K562 (cell line): ENCODE data around the gene COL5A1. TPM values are rescaled to one million over a fixed set of nuclear protein-coding genes. Genes with fewer than 3 reads are reported as not detected.
A peak's percentile ranks its signal among the peaks of the same experiment; 100 is the strongest.

Experiments
- ATAC-seq: fragments of 200-7000 bp; cut with Tn5 transposase; 3 replicates; pipeline ENCODE4 v1.9.1; 2020; ENCODE audit warnings: moderate library complexity
- BruUV-seq: library from RNA; stranded (reverse); fragments of 400-500 nt; replicated peaks from 2 replicates; lab custom pipeline; 2021; lab: Mats Ljungman, UMichigan
- CTCF ChIA-PET: fragments of 300-600 bp; formaldehyde crosslinking; extraction: SDS; loops from one replicate; lab custom pipeline; 2021; ENCODE audit warnings: low intra/inter-chr PET ratio; lab: Yijun Ruan, JAX
- POLR2A ChIA-PET: fragments of 300-600, 350-650 bp; sonication (Branson Sonifier 250); formaldehyde crosslinking; extraction: SDS; loops from one replicate; lab custom pipeline; 2021; ENCODE audit warnings: antibody characterized with exemption, inconsistent platforms; lab: Yijun Ruan, JAX
- DNase-seq, 4 experiments: peaks; one replicate each; pipeline versions ENCODE4 v3.0.0 to v3.0.0-alpha.2; 2011 to 2018; ENCODE audit warnings: low spot score in 3 of 4, mixed read lengths in 3 of 4; ENCODE audit errors: extremely low read depth in 1 of 4
- FAIRE-seq: peaks from 2 replicates; lab custom pipeline; 2011; peaks lifted over from hg19 to GRCh38; lab: Jason Lieb, UNC
- H2AFZ ChIP-seq: 2 replicates; pipeline ENCODE4 v1.6.0; 2011; ENCODE audit warnings: low read depth, low read length, control low read depth, inconsistent platforms
- H3K27ac ChIP-seq: fragments of 200-600 bp; 3 replicates; pipeline ENCODE4 v1.8.0; 2011; ENCODE audit warnings: low read depth, mild to moderate bottlenecking, control low read depth, inconsistent platforms, low read length, moderate library complexity, mixed read lengths; ENCODE audit errors: extremely low read depth
- H3K27me3 ChIP-seq, 2 experiments: fragments of 300-600 bp in 1 of 2; 2 replicates in 1 of 2; 3 replicates in 1 of 2; pipeline versions ENCODE4 v1.6.0 to v1.8.0; 2011; ENCODE audit warnings: inconsistent platforms in 2 of 2, low read length in 2 of 2, mild to moderate bottlenecking in 1 of 2, mixed read lengths in 1 of 2, moderate library complexity in 1 of 2; ENCODE audit not compliant: control insufficient read depth in 2 of 2, insufficient read depth in 2 of 2
- H3K36me3 ChIP-seq: fragments of 300-600 bp; 3 replicates; pipeline ENCODE4 v1.8.0; 2011; ENCODE audit warnings: mild to moderate bottlenecking, low read length, inconsistent platforms; ENCODE audit not compliant: control insufficient read depth, insufficient read depth
- H3K4me1 ChIP-seq, 2 experiments: fragments of 200-600 bp in 1 of 2; replicated peaks in 1 of 2; 2 replicates in 1 of 2; 3 replicates in 1 of 2; pipeline versions ENCODE4 v1.5.1 to v1.8.0; 2011; ENCODE audit warnings: inconsistent platforms in 2 of 2, low read length in 2 of 2, mild to moderate bottlenecking in 1 of 2, mixed read lengths in 1 of 2, moderate library complexity in 1 of 2; ENCODE audit not compliant: control insufficient read depth in 2 of 2, insufficient read depth in 2 of 2
- H3K4me2 ChIP-seq: 2 replicates; pipeline ENCODE4 v1.6.1; 2011; ENCODE audit warnings: low read length, control low read depth, inconsistent platforms, mixed read lengths; ENCODE audit not compliant: insufficient read depth
- H3K4me3 ChIP-seq: fragments of 200-600 bp; sonication (generic), shearing (Covaris generic); 2 replicates; pipeline ENCODE4 v1.5.1; 2016; ENCODE audit warnings: control low read depth, inconsistent platforms
- H3K79me2 ChIP-seq: fragments of 200-600 bp; 3 replicates; pipeline ENCODE4 v1.8.0; 2011; ENCODE audit warnings: low read length, inconsistent platforms; ENCODE audit not compliant: control insufficient read depth, insufficient read depth
- H3K9ac ChIP-seq, 2 experiments: 2 replicates each; pipeline versions ENCODE4 v1.6.0 to v1.6.1; 2011; ENCODE audit warnings: low read depth in 2 of 2, low read length in 2 of 2, control low read depth in 1 of 2, inconsistent platforms in 1 of 2, mild to moderate bottlenecking in 1 of 2, mixed read lengths in 1 of 2; ENCODE audit not compliant: insufficient read depth in 1 of 2
- H3K9me1 ChIP-seq: one replicate; pipeline ENCODE4 v1.6.0; 2011; ENCODE audit warnings: inconsistent platforms, mild to moderate bottlenecking, low read length, moderate library complexity; ENCODE audit not compliant: control insufficient read depth, insufficient read depth
- H3K9me3 ChIP-seq: replicated peaks from 2 replicates; pipeline ENCODE4 v1.5.1; 2011; ENCODE audit warnings: low read depth, low read length, inconsistent platforms; ENCODE audit not compliant: control insufficient read depth, insufficient read depth
- H4K20me1 ChIP-seq: replicated peaks from 2 replicates; pipeline ENCODE4 v1.6.1; 2011; ENCODE audit warnings: low read length, inconsistent platforms, mixed read lengths; ENCODE audit not compliant: control insufficient read depth, insufficient read depth
- BACH1 ChIP-seq: fragments of 200-800 bp; sonication (Bioruptor generic); IDR thresholded peaks from 2 replicates; pipeline ENCODE4 v1.6.1; 2016; ENCODE audit warnings: missing genetic modification characterization, missing compliant biosample characterization
- FIP1L1 ChIP-seq: fragments of 200-400 bp; formaldehyde crosslinking; IDR thresholded peaks from 2 replicates; pipeline ENCODE4 v1.6.1; 2018; ENCODE audit warnings: mild to moderate bottlenecking, low read depth, low read length; ENCODE audit not compliant: poor library complexity, severe bottlenecking
- FOXA3 ChIP-seq, 2 experiments: fragments of 450-650 bp in 1 of 2; sonication (generic) in 1 of 2; formaldehyde crosslinking; IDR thresholded peaks in 1 of 2; conservative IDR thresholded peaks in 1 of 2; 2 replicates each; pipeline versions ENCODE4 v1.4.0 to v1.8.0; 2020 to 2022; ENCODE audit warnings: mild to moderate bottlenecking in 2 of 2, missing genetic modification reagents in 1 of 2
- HMG20A ChIP-seq: fragments of 450-650 bp; formaldehyde crosslinking; conservative IDR thresholded peaks from 2 replicates; pipeline ENCODE4 v1.4.0; 2020; ENCODE audit warnings: mild to moderate bottlenecking, mixed read lengths
- TBP ChIP-seq: optimal IDR thresholded peaks from 2 replicates; pipeline ENCODE3; 2011; ENCODE audit warnings: low read depth, low read length, improper control_type of control experiment
- TEAD1 ChIP-seq, 2 experiments: fragments of 450-650 bp in 1 of 2; sonication (generic) in 1 of 2; formaldehyde crosslinking; IDR thresholded peaks; 2 replicates each; pipeline versions ENCODE4 v1.4.0 to v1.8.0; 2020 to 2022; ENCODE audit warnings: mild to moderate bottlenecking in 2 of 2, missing genetic modification reagents in 1 of 2
- ZKSCAN1 ChIP-seq: fragments of 150-350 bp; IDR thresholded peaks from 2 replicates; pipeline ENCODE4 v1.6.1; 2016; ENCODE audit warnings: low read depth, low read length
- ZNF165 ChIP-seq: fragments of 250-450 bp; sonication (Bioruptor Pico); IDR thresholded peaks from 2 replicates; pipeline ENCODE4 v1.4.0; 2020; ENCODE audit warnings: borderline replicate concordance
- ZNF316 ChIP-seq: fragments of 450-650 bp; IDR thresholded peaks from 2 replicates; pipeline ENCODE4 v1.6.1; 2016
- WGBS: fragments of 100-300 bp; shearing (Covaris generic); methylation state at CpG from one replicate; pipeline ENCODE4 v1.1.6; 2016; ENCODE audit warnings: low coverage, mixed read lengths; ENCODE audit not compliant: insufficient coverage; ENCODE audit errors: missing lambda C conversion rate; 5-methylcytosine and 5-hydroxymethylcytosine counted together
- in situ Hi-C: fragments of 300-500 bp; cut with MboI; formaldehyde crosslinking; loops from 4 replicates; pipeline ENCODE4 v1.15.0; 2018; ENCODE audit warnings: inconsistent platforms, mixed read lengths
- intact Hi-C: fragments of 100-400 bp; cut with micrococcal nuclease; formaldehyde crosslinking; loops from 2 replicates; pipeline ENCODE4 v1.14.2; 2022
- polyA plus RNA-seq, 8 experiments: library from polyadenylated mRNA; depleted of rRNA in 4 of 8; stranded (reverse) in 5 of 8; unstranded in 3 of 8; fragments of >200 nt; fragmentation: Nextera tagmentation in 2 of 8; fragmentation: Illumina TruSeq in 1 of 8; extraction: Ambion mirVana in 2 of 8; extraction: Trizol in 1 of 8; gene quantifications; 2 replicates each; pipeline versions ENCODE4 v1.2.1 to v1.2.3, GENCODE V29; 2011 to 2014; ENCODE audit warnings: inconsistent platforms in 1 of 8, missing spikeins in 1 of 8
- total RNA-seq, 7 experiments: library from RNA; depleted of rRNA in 6 of 7; stranded (reverse); fragments of >200 nt in 6 of 7; fragmentation: Illumina TruSeq in 2 of 7; extraction: Trizol in 2 of 7; gene quantifications; 2 replicates each; pipeline versions ENCODE4 v1.2.1 to v1.2.3, GENCODE V29; 2011 to 2021; ENCODE audit warnings: low replicate concordance in 1 of 7
- TF ChIP-seq, protein P1 (sequence below), 2 experiments: fragments of 450-650 bp in 1 of 2; IDR thresholded peaks; 2 replicates each; pipeline ENCODE4 v1.6.1; 2011 to 2017; ENCODE audit warnings: low read depth in 2 of 2, antibody characterized with exemption in 1 of 2, borderline replicate concordance in 1 of 2, low read length in 1 of 2, mild to moderate bottlenecking in 1 of 2, mixed read lengths in 1 of 2; ENCODE audit not compliant: control insufficient read depth in 1 of 2
- TF ChIP-seq, protein P2 (sequence below): IDR thresholded peaks from 2 replicates; pipeline ENCODE4 v1.6.1; 2014; ENCODE audit warnings: antibody characterized with exemption
- TF ChIP-seq, protein P3 (sequence below): fragments of 450-650 bp; formaldehyde crosslinking; IDR thresholded peaks from 2 replicates; pipeline ENCODE4 v1.4.0; 2020; ENCODE audit warnings: mild to moderate bottlenecking, moderate library complexity
- TF ChIP-seq, protein P4 (sequence below): fragments of 250-450 bp; sonication (Bioruptor Pico); IDR thresholded peaks from 2 replicates; pipeline ENCODE4 v1.9.0; 2021; ENCODE audit warnings: mild to moderate bottlenecking
- TF ChIP-seq, protein P5 (sequence below): fragments of 450-650 bp; IDR thresholded peaks from one replicate; pipeline ENCODE4 v1.6.1; 2018; ENCODE audit warnings: mild to moderate bottlenecking, moderate library complexity; ENCODE audit not compliant: partially characterized antibody

The COL5A1 gene
- total and polyA plus RNA-seq, 9 of the 15 experiments (the other 6 are each of a cell fraction or from before 2014, with no cell fraction given) = under 0.01 to 0.13 (median 0.04) TPM; not detected in 6

DNA sequence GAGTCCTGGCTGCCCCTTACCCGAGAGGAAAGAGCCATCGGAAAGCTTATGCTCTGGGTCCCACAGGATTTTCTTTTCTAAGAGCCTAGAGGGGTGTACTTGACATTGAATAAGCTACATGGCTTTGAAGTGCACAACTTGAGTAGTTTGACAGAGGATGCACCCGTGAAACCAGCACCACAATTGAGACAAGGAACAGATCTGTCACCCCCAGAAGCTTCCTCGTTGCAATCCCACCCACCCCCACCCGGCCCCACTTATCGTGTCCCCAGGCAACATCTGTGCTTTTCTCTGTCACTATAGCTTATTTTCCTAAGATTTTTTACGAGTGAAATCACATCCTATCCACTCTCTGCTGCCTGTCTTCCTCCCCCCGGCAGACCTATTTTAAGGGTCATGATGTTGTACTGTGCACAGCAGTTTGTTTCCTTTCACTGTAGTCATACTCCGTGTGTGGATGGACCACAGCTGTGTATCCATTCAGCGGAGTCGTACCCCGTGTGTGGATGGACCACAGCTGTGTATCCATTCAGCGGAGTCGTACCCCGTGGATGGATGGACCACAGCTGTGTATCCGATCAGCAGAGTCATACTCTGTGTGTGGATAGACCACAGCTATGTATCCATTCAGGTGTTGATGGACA, 230.2 kb downstream of the COL5A1 start:
- Histone ChIP-seq H3K9me3 (no peaks in the 10 kb centered on the region), H3K79me2 (no peaks in the 10 kb centered on the region; the same call in 2 of the 3 replicates), H3K9me1 (no peaks in the 10 kb centered on the region), H3K36me3 (no peaks in the 10 kb centered on the region), H3K27me3 (peaks cover 0 to 26% of the 10 kb centered on the region in 2 experiments; a peak in 2 of 5 replicates), H3K9ac (no peak overlapping the region), H3K4me3 (no peak overlapping the region), H3K4me1 (no peaks in the 10 kb centered on the region), H3K4me2 (no peak overlapping the region), H4K20me1 (no peaks in the 10 kb centered on the region), H2AFZ (no peak overlapping the region), H3K27ac (no peak overlapping the region)
- DNase-seq = no peak
- FAIRE-seq = no peak
- in situ Hi-C loops = no loop called here
- ChIA-PET POLR2A (interaction anchor here (0.6 to 1.3 kb wide), 3 partner anchors 11 to 209 kb away, joined by 3 read pairs; no protein-coding TSS in a partner anchor), CTCF (no interaction called here)
- no peak for ATAC-seq
- BruUV-seq = TSS peak; percentile 88
- intact Hi-C loops = no loop called here
- WGBS = 6% methylated on average over 15 of the region's 16 CpGs
- TF ChIP-seq HMG20A (no peak), TBP (no peak), ZKSCAN1 (no peak), ZNF316 (no peak), FOXA3 (CRISPR knock-in tag; conservative IDR thresholded peaks at IDR 0.05 in 1 of 2, IDR thresholded peaks at IDR 0.05 in 1 of 2) (no peak), FIP1L1 (no peak), TEAD1 (CRISPR knock-in tag; IDR thresholded peaks at IDR 0.05) (no peak), ZNF165 (no peak), BACH1 (no peak)
- TF ChIP-seq, protein P1, sequence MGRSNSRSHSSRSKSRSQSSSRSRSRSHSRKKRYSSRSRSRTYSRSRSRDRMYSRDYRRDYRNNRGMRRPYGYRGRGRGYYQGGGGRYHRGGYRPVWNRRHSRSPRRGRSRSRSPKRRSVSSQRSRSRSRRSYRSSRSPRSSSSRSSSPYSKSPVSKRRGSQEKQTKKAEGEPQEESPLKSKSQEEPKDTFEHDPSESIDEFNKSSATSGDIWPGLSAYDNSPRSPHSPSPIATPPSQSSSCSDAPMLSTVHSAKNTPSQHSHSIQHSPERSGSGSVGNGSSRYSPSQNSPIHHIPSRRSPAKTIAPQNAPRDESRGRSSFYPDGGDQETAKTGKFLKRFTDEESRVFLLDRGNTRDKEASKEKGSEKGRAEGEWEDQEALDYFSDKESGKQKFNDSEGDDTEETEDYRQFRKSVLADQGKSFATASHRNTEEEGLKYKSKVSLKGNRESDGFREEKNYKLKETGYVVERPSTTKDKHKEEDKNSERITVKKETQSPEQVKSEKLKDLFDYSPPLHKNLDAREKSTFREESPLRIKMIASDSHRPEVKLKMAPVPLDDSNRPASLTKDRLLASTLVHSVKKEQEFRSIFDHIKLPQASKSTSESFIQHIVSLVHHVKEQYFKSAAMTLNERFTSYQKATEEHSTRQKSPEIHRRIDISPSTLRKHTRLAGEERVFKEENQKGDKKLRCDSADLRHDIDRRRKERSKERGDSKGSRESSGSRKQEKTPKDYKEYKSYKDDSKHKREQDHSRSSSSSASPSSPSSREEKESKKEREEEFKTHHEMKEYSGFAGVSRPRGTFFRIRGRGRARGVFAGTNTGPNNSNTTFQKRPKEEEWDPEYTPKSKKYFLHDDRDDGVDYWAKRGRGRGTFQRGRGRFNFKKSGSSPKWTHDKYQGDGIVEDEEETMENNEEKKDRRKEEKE (IDR thresholded peaks at IDR 0.05; ENCODE audit: borderline replicate concordance in 1 of 2, control insufficient read depth in 1 of 2, low read depth in 2 of 2, low read length in 1 of 2) = no peak
- TF ChIP-seq, protein P2, sequence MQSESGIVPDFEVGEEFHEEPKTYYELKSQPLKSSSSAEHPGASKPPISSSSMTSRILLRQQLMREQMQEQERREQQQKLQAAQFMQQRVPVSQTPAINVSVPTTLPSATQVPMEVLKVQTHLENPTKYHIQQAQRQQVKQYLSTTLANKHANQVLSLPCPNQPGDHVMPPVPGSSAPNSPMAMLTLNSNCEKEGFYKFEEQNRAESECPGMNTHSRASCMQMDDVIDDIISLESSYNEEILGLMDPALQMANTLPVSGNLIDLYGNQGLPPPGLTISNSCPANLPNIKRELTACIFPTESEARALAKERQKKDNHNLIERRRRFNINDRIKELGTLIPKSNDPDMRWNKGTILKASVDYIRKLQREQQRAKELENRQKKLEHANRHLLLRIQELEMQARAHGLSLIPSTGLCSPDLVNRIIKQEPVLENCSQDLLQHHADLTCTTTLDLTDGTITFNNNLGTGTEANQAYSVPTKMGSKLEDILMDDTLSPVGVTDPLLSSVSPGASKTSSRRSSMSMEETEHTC = no peak
- TF ChIP-seq, protein P3, sequence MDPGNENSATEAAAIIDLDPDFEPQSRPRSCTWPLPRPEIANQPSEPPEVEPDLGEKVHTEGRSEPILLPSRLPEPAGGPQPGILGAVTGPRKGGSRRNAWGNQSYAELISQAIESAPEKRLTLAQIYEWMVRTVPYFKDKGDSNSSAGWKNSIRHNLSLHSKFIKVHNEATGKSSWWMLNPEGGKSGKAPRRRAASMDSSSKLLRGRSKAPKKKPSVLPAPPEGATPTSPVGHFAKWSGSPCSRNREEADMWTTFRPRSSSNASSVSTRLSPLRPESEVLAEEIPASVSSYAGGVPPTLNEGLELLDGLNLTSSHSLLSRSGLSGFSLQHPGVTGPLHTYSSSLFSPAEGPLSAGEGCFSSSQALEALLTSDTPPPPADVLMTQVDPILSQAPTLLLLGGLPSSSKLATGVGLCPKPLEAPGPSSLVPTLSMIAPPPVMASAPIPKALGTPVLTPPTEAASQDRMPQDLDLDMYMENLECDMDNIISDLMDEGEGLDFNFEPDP (CRISPR knock-in tag) = no peak
- TF ChIP-seq, protein P4, sequence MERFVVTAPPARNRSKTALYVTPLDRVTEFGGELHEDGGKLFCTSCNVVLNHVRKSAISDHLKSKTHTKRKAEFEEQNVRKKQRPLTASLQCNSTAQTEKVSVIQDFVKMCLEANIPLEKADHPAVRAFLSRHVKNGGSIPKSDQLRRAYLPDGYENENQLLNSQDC = no peak
- TF ChIP-seq, protein P5, sequence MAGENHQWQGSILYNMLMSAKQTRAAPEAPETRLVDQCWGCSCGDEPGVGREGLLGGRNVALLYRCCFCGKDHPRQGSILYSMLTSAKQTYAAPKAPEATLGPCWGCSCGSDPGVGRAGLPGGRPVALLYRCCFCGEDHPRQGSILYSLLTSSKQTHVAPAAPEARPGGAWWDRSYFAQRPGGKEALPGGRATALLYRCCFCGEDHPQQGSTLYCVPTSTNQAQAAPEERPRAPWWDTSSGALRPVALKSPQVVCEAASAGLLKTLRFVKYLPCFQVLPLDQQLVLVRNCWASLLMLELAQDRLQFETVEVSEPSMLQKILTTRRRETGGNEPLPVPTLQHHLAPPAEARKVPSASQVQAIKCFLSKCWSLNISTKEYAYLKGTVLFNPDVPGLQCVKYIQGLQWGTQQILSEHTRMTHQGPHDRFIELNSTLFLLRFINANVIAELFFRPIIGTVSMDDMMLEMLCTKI = no peak
